Tracheal epithelial cell (primary cell): Measurements from ENCODE around the gene APOBR. TPM values are rescaled to one million over a fixed set of nuclear protein-coding genes. Genes with fewer than 3 reads are reported as not detected.

Source experiments
- total RNA-seq: library from RNA; depleted of rRNA; stranded (reverse); fragments of >200 nt; gene quantifications from 2 replicates; pipeline ENCODE4 v1.2.1, GENCODE V29; 2014

Gene APOBR, protein sequence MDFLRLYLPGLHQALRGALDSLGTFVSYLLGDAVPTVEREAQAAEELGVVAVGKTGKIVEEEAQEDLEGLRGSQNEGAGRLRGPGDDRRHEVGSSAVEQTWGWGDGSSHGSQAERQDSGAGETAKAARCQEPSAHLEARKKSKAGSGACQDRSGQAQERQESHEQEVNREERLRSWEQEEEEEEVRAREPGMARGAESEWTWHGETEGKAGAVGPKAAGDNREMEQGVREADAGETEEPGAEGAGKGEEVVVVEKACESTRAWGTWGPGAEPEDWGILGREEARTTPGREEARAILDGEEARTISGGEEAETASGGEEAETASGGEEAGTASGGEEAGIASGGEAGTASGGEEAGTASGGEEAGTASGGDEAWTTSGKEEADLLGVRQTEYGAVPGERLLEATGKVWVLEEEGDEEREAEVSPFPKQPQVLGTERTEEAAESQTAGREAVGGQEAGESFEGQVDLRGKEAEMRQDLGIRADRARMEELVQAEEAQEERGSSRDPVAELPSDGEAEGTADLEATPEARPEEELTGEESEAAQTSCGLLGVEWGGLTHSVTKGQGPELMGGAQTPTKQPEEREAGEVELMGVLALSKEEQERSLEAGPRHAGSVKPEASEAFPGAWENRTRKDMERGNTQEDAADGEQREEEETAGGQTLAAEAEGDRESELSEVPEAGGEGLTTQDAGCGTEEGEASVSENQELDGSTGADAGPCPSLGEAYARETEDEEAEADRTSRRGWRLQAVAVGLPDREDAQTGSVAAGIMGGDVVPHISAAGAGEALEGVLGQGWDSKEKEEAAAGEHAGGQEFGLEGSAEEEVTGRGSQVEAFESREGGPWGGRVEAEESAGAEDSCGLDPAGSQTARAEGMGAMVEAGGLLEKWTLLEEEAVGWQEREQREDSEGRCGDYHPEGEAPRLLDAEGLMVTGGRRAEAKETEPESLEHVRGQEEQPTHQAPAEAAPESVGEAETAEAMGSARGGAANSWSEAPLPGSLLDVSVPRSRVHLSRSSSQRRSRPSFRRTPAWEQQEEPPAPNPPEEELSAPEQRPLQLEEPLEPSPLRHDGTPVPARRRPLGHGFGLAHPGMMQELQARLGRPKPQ
- under 0.01 TPM in 1 of 2 replicates, not detected in the other for total RNA-seq

DNA sequence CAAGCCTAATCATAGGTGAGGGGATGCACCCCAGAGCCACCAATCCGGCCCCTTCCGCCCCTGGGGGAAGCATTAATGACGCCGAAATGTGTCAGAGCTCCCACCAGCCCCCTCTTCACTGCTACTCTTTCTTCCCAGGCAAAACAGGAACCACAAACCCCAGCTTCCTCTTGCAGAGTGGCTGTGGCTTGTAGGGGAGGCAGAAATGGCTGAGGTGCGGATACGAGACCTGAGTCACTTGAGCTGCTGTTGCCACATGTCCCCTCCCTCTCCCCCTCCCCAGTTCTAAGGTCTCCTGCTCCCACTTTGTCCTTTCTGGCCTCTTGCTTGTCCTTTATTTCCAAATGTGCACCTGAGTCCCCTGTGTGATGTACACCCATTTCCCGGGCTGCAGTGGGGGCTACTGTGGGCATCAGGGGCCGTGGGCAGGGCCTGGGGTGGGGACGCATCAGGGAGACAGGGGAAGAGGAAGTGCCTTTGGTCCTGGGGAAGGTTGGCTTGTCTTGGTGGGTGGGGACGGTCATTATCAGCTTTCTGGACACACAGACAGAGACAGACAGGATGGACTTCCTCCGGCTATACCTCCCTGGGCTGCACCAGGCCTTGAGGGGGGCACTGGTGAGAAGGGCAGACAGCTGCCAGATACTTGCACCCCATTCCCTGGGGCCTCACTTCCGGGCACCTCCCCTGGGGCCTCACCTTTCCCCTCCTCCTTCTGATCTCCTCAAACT is at the start of gene APOBR:
Gene APOBR (plus strand): TSS at position 523 of the 731 bp plus-strand sequence. CDS start 39 bp downstream, at position 562.

DNA sequence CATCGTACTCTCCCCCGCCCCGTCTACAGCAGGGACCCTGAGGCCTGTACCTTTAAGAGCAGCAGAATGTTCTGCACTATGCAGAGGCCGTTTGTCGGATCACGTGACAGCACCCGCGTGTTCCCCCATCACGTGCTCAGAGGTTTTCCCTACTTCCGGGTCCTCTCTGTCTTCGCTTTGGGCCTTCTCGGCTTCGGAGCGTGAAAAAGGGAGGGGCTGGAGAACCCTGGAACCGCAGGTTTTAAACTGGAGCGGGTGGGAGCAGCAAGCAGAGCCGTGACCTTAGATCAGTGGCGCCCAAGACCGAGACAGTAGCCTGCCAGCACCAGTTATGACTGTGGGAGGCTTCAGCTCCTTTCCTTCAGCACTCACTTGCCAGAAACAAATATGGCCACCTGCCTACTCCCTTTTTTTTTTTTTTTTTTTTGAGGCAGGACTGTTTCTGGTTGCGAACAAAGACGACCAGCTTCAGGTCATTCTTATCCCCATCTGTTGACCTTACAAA is 2.4 kb upstream of the APOBR start, which contains the start of gene CLN3:
Gene CLN3 (minus strand): TSS at position 105 of the 505 bp plus-strand sequence. CDS start 315 bp downstream, outside the sequence.

DNA sequence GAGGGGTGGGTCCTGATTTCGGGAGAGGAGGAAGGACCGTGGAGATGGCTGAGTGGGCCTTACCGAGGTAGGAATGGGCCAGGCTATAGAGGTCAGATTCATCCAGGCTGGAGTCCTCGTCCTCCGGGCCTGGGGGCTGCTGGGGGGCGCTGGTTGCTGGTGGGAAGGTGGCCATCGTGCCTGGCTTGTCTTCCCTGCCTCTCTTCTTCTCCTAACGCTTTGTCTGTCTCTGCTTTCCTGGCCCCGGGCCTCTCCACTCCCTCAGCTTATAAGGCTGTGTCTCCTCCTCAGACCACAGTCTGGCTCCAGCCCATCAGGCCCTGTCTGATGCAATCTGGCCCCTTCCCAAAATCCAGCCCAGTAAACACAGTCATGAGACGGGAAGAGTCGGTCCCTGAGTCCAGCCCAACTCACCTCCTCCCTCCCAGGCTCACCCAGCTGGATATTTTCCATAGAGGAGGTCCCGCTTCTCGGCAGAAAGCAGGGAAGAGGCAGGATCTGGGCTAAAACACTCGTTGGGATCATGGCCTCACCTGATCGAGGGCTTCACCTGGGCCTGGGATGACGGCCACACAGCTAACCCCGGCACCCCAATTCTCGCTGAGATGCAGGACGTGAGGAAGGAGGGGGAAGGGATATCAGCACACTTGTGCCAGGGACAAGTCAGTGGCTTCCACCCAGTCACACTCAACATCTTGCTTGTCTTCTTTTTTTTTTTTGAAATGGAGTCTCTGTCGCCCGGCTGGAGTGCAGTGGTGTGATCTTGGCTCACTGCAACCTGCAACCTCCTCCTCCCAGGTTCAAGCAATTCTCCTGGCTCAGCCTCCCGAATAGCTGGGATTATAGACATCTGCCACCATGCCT is 44.5 kb downstream of the APOBR start, which contains the start of gene NUPR1:
Gene NUPR1 (minus strand): TSS at position 242 of the 864 bp plus-strand sequence. CDS start 67 bp downstream, at position 175.

Other genes starting within 250 kb of the APOBR start
- under 0.01 and 0.48 TPM in 2 replicates for gene SBK1, start 202.1 kb upstream of the APOBR start, total RNA-seq
- 1.9 TPM in 1 of 2 replicates, not detected in the other for gene NPIPB6, start 131.1 kb upstream of the APOBR start, total RNA-seq
- gene EIF3CL, start 90.8 kb upstream of the APOBR start, total RNA-seq, result 157 and 280 TPM in 2 replicates
- gene NPIPB7, start 22.3 kb upstream of the APOBR start, total RNA-seq, result not detected in 2 replicates
- 13.7 and 15.1 TPM in 2 replicates for gene CLN3, start 2.6 kb upstream of the APOBR start, total RNA-seq
- gene IL27, start 12.2 kb downstream of the APOBR start, total RNA-seq, result not detected in 2 replicates
- 19.0 and 44.1 TPM in 2 replicates for gene NUPR1, start 44.3 kb downstream of the APOBR start, total RNA-seq
- 11.3 and 17.7 TPM in 2 replicates for gene SGF29, start 59.3 kb downstream of the APOBR start, total RNA-seq
- 0.24 TPM in 1 of 2 replicates, not detected in the other for gene SULT1A2, start 102.4 kb downstream of the APOBR start, total RNA-seq
- 6.0 and 14.7 TPM in 2 replicates for gene SULT1A1, start 115.4 kb downstream of the APOBR start, total RNA-seq
- gene NPIPB8, start 143.4 kb downstream of the APOBR start, total RNA-seq, result 0.43 TPM in 1 of 2 replicates, not detected in the other
- gene EIF3C, start 216.8 kb downstream of the APOBR start, total RNA-seq, result 121 and 396 TPM in 2 replicates